Activated CD4-positive, CD25-positive, alpha-beta regulatory T cell treated with anti-CD3 and anti-CD28 coated beads, Interleukin-2, amount 50 U/mL, for 16 hours (primary cell): Measurements from ENCODE around the gene ATRNL1.

ENCODE experiments used
- DNase-seq: peaks from one replicate; pipeline ENCODE4 v3.0.0-alpha.2; 2020; ENCODE audit warnings: low read depth, low spot score

Gene ATRNL1

GRCh38 chr10:115845921-115846320, 752.8 kb downstream of the ATRNL1 start:
- no peak for DNase-seq

GRCh38 chr10:115846528-115846927, 753.4 kb downstream of the ATRNL1 start:
- no peak for DNase-seq

- DNase-seq = no peak
These were observed 756.0 kb downstream of the ATRNL1 start for GRCh38 chr10:115849197-115849596.

GRCh38 chr10:115850666-115851065, 757.5 kb downstream of the ATRNL1 start:
- no peak for DNase-seq

GRCh38 chr10:115851695-115852094, 758.5 kb downstream of the ATRNL1 start:
- DNase-seq = no peak

GRCh38 chr10:115854740-115855435, 761.7 kb downstream of the ATRNL1 start:
- DNase-seq = no peak

- DNase-seq = no peak
These were observed 763.4 kb downstream of the ATRNL1 start for GRCh38 chr10:115856580-115856979.

- no peak for DNase-seq
These were observed 764.7 kb downstream of the ATRNL1 start for GRCh38 chr10:115857856-115858255.

GRCh38 chr10:115860182-115861107, 767.3 kb downstream of the ATRNL1 start:
- no peak for DNase-seq

GRCh38 chr10:115861455-115861854, 768.3 kb downstream of the ATRNL1 start:
- DNase-seq = no peak

- no peak for DNase-seq
These were observed 768.7 kb downstream of the ATRNL1 start for GRCh38 chr10:115861864-115862263.

- DNase-seq = no peak
These were observed 773.0 kb downstream of the ATRNL1 start for GRCh38 chr10:115866174-115866573.

GRCh38 chr10:115866691-115867090, 773.5 kb downstream of the ATRNL1 start:
- DNase-seq = no peak

- DNase-seq = no peak
These were observed 774.1 kb downstream of the ATRNL1 start for GRCh38 chr10:115867305-115867704.

- no peak for DNase-seq
These were observed 778.7 kb downstream of the ATRNL1 start for GRCh38 chr10:115871855-115872254.

- no peak for DNase-seq
These were observed 782.0 kb downstream of the ATRNL1 start for GRCh38 chr10:115875172-115875571.

GRCh38 chr10:115879372-115880089, 786.4 kb downstream of the ATRNL1 start:
- DNase-seq = no peak

GRCh38 chr10:115882021-115882420, 788.9 kb downstream of the ATRNL1 start:
- DNase-seq = no peak

- no peak for DNase-seq
These were observed 790.2 kb downstream of the ATRNL1 start for GRCh38 chr10:115883372-115883771.

- DNase-seq = no peak
These were observed 791.2 kb downstream of the ATRNL1 start for GRCh38 chr10:115884331-115884730.

GRCh38 chr10:115895166-115895565, 802.0 kb downstream of the ATRNL1 start:
- no peak for DNase-seq

- DNase-seq = no peak
These were observed 805.1 kb downstream of the ATRNL1 start for GRCh38 chr10:115898242-115898641.
